HL-60/S4 treated with phorbol 12-myristate 13-acetate at 8.2 ng/mL for 4 days and 3 days (cell line): ENCODE measurements around the gene SMARCC2.

Experiments used
- in situ Hi-C: fragments of 300-500 bp; cut with MboI; formaldehyde crosslinking; loops from 2 replicates; pipeline ENCODE4 v1.15.0; 2022; ENCODE audit warnings: low sequenced_read_pairs

Gene SMARCC2

GRCh38 chr12:56152756-56153677, 36.3 kb downstream of the SMARCC2 start:
- in situ Hi-C loops = no loop called here

DNA sequence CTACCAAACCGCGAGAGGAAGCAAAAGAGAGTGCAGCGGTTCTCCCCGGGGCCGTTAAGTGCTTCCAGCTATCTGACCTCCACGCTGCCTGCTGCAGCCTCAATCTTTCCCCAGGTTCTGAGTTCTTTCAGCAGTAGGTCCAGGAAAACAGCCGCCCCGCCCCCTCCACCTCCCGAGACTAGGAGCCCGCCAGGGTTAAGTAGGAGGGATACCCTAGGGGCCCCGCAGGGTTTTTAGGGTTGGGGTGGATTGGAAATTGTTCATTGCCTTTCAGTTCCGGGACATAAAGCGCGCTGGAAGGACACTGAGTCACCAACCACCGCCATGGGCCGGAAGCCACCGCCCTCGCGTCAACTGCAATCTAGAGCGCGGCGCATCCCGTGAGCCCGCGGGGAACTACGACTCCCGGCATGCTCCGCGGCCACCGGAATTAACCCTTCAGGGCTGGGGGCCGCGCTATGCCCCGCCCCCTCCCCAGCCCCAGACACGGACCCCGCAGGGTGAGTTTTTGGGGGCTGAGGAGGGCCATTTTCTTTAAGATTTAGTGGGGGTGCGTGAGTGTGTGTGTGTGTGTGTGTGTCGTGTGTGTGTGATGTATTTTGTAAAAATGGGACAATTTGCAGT, 37.0 kb downstream of the SMARCC2 start, which contains the start of gene MYL6B:
MYL6B (plus strand) TSS at position 456 of the 624 bp plus-strand sequence. CDS start 1,332 bp downstream, outside the sequence.
- in situ Hi-C loops = no loop called here

DNA sequence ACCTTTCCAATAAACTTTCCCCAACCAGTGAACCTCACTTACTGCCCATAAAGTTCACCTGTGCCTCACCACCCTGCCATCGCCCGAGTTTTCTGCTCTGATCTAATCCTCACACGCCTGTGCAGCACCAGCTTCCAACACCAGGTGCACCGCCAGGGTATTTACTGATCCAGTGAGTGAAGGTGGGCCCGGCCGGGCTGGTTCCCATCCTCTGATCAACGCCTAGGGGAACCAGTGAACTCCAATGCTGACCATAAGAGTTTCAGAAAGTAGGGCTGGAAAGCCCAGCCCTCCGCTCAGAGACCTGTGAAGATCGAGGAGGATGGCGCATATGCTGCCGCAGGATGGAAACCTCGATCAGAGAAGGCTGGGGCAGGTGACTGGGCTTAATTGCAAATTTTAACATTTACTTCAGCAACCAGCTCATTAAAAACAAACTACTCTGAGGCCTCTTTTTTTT, 37.6 kb downstream of the SMARCC2 start:
- in situ Hi-C loops = no loop called here

DNA sequence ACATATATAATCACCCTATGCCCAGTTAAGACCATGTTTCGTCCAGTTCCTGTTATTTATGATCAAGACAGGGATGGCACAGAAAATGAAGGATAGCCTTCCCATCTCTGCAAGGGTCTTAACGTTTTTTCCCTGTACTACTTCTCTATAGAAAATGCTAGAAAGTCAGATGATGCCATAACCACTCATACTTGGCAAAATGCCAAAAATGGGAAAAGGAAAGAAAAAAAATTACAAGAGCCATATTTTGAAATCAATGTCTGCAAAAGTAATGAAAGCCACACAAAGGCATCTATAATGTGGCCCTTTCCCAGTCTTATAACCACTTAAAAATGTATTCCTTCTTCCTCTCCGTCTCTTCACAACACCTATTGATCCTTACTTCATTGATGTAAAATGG, 38.7 kb downstream of the SMARCC2 start:
- in situ Hi-C loops = no loop called here

DNA sequence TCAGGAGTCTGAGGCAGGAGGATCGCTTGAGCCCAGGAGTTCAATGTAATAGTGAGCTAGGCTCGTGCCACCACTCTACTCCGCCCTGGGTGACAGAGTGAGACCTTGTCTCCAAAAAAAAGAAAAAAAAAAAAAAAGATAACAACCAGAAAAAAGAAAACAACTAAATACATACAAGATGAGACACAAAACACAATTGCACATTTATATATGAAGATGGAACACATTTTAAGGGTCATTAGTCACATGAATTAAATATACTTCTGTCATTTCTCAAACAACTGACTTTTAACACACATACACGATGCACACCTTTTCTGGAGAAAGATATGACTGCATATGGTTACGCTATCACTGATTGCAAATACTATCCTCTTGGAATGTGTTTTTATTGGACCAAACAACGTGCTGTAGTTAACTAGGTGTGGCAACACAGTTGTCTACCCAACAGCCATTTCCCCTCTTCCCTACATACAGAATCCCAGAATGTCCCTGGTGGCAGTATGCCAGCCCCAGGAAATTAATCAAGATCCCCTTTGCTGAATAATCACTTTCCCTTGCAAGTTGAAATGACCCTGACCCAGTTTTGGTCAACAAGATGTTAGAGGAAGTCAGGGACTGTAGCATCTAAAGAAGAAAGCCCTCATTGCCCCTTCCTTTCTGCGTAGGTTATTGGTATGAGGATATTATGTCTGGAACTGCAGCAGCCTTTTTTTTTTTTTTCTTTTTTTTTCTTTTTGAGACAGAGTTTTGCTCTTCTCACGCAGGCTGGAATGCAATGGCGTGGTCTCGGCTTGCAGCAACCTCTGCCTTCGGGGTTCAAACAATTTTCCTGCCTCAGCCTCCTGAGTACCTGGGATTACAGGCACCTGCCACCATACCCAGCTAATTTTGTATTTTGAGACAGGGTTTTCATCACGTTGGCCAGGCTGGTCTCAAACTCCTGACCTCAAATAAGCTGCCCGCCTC, 42.5 kb downstream of the SMARCC2 start:
- in situ Hi-C loops = no loop called here

DNA sequence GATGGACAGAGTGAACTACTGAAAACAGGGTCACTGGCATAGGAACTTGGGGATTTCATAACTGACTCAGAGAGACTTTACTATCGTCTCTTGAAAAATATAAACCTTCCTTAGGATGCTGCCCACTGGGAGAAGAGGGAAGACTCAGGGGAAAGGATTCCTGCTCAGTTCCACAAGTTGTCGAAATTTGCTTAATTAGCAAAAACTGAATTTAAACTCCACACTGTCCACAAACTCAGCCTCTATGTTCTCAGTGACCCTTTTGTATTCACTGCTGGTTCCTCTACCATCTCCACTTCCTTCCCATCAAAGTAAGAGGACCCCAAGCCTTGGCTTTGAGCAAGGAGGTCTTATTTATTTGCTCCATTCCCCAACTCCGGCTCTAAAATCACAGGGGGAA, 44.1 kb downstream of the SMARCC2 start:
- in situ Hi-C loops = no loop called here

DNA sequence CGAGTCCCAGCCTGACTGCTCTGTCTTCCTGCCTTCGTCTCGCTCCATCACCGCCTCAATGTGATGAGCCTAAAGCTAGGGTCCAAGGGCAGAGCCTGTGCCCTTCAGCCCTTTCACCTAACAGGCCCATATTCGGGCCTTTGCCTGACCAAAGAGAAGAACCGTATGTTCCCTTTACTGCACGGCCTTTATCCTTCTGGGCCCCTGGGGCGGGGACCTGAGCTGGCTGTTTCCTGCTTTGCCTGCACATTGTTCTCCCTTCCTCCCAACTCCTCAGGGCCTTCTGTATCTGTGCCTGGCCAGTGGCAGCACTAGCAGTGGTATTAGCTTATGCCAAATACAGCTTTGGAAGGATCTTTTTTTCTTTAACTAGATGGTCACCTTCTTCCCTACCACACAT, 45.4 kb downstream of the SMARCC2 start:
- in situ Hi-C loops = no loop called here

DNA sequence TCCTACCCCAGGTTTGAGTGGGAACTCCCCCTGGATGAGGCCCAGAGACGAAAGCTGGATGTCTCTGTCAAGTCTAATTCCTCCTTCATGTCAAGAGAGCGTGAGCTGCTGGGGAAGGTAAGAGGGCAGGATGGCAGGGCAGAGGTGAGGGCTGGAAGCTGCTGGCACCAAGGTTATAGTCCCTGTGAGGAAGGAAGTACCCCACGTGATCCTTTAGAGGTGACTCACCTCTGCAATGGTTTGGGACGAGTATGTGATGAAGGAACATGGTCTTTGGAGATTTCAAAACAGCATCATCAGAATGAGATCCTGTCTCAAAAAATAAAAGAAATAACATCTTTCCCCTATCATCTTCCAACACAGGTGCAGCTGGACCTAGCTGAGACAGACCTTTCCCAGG, 46.1 kb downstream of the SMARCC2 start:
- in situ Hi-C loops = no loop called here

- in situ Hi-C loops = no loop called here
Observed at GRCh38 chr12:56141946-56142784, 47.1 kb downstream of the SMARCC2 start.

GRCh38 chr12:56137853-56138571, 51.3 kb downstream of the SMARCC2 start:
- in situ Hi-C loops = no loop called here

GRCh38 chr12:56134897-56135296, 54.4 kb downstream of the SMARCC2 start:
- in situ Hi-C loops = no loop called here

DNA sequence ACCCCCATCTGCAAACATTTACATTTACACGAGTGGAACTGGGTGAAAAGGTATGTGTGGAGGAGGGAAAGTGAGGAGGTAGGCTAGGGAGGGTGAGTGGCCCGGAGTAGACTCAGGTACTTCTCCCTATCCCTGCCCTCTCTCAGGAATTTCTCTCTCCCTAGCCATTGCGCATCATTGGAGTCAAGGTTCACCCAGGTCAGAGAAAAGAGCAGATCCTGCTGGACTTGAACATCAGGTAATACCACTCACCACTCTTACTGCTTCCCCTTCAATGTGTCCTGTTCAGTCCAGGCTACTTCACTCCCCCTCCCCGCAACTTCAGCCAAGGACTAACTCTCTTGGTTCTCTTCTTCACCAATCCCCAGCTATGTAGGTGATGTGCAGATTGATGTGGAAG, 58.4 kb downstream of the SMARCC2 start:
- in situ Hi-C loops = no loop called here

DNA sequence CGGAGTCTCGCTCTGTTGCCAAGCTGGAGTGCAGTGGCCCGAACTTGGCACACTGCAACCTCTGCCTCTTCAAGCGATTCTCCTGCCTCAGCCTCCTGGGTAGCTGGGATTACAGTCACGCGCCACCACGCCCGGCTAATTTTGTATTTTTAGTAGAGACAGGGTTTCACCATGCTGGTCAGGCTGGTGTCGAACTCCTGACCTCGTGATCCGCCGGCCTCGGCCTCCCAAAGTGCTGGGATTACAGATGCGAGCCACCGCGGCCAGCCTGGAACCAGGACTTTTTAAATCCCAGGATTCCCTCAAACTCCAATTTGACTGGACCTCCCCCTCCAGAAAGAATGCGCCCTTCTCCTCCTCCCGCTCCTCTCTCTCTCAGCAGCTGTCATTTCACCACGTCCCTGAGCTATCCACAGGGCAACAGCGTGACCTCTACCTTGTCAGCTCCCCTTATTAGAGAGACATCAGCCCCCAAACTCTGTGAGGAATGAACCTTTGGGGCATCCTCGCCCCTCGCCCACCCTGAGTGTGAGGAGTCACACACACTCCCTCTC, 59.3 kb downstream of the SMARCC2 start:
- in situ Hi-C loops = no loop called here

GRCh38 chr12:56129206-56129941, 59.9 kb downstream of the SMARCC2 start:
- in situ Hi-C loops = no loop called here

- in situ Hi-C loops = no loop called here
Observed at GRCh38 chr12:56128670-56129205, 60.5 kb downstream of the SMARCC2 start.

DNA sequence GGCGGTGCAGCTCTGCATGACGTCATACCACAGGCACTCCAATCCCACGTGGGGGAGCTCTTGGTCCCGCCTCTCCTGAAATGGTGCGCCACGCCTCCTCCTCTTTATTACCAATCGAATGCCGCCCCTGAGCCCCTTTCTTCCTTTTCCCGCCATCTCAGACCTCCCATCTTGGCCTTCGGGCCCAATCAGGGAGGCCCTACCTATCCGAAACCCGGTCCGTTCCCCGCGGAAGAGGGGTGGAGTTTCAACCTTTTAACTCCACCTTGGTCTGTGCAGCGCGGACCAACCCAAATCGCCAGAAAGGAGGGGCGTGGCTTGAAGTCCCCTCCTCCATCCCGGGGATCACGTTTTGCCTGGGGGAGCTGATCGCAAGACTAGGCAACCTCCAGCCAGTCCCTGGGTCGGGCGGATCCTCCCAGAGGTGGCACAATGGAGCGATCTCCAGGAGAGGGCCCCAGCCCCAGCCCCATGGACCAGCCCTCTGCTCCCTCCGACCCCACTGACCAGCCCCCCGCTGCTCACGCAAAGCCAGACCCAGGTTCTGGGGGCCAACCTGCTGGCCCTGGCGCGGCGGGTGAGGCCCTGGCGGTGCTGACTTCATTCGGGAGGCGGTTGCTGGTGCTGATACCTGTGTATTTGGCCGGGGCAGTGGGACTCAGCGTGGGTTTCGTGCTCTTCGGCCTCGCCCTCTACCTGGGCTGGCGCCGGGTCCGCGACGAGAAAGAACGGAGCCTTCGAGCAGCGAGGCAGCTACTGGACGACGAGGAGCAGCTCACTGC, 61.2 kb downstream of the SMARCC2 start, which contains the start of gene ESYT1:
ESYT1 (plus strand) TSS at position 380 of the 782 bp plus-strand sequence; CDS start at position 433, 53 bp downstream.
- in situ Hi-C loops = no loop called here

DNA sequence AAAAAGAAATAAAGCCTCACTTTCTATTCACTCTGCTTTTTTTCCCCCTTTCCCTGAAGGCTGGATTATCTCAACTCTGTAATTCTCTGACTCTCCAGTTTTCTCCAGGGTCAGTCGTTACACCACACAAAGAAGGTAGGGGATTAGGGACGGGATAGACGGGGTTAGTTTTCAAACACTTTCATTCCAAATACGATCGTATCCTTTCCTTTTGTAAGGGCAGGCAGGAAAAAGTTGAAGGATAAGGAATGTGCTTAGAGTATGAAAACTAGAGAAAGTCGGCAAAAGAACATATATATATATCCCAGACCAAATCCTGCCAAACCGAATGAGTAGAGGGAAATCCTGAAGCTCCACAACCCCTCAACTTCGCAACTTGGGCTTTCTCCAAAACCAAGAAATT, 61.8 kb downstream of the SMARCC2 start:
- in situ Hi-C loops = no loop called here
